Ramos (cell line): Measurements from ENCODE around the gene CTNNA1.
"Not testable (repeated sequence)": the region's sequence is repeated elsewhere in the genome, so short reads cannot be mapped to it uniquely, and the experiment has no call there.

ENCODE experiments used
- in situ Hi-C: fragments of 300-500 bp; cut with MboI; formaldehyde crosslinking; loops from one replicate; pipeline ENCODE4 v1.14.3; 2022; ENCODE audit warnings: low sequenced_read_pairs; ENCODE audit not compliant: unreplicated experiment

The CTNNA1 gene

GRCh38 chr5:138752951-138753793 lies at the start of gene CTNNA1:
CTNNA1 (plus strand) TSS chr5:138753425; CDS start chr5:138781925, 28,500 bp downstream.
- in situ Hi-C loops: no loop called here

- in situ Hi-C loops: not testable (repeated sequence)
These were observed 49.4 kb upstream of the CTNNA1 start for GRCh38 chr5:138703777-138704176.

- in situ Hi-C loops: no loop called here
These were observed 48.2 kb upstream of the CTNNA1 start for GRCh38 chr5:138705007-138705406.

- in situ Hi-C loops: no loop called here
These were observed 47.7 kb upstream of the CTNNA1 start for GRCh38 chr5:138705567-138705966.

GRCh38 chr5:138706655-138707480 lies 46.4 kb upstream of the CTNNA1 start:
- in situ Hi-C loops: no loop called here

GRCh38 chr5:138708791-138709190 lies 44.4 kb upstream of the CTNNA1 start:
- in situ Hi-C loops: no loop called here

- in situ Hi-C loops: no loop called here
These were observed 44.0 kb upstream of the CTNNA1 start for GRCh38 chr5:138709202-138709601.

GRCh38 chr5:138711087-138711486 lies 42.1 kb upstream of the CTNNA1 start:
- in situ Hi-C loops: no loop called here

- in situ Hi-C loops: no loop called here
These were observed 41.4 kb upstream of the CTNNA1 start for GRCh38 chr5:138711811-138712210.

GRCh38 chr5:138712324-138712723 lies 40.9 kb upstream of the CTNNA1 start:
- in situ Hi-C loops: no loop called here

GRCh38 chr5:138712791-138713190 lies 40.4 kb upstream of the CTNNA1 start:
- in situ Hi-C loops: no loop called here

- in situ Hi-C loops: no loop called here
These were observed 40.0 kb upstream of the CTNNA1 start for GRCh38 chr5:138713247-138713646.

- in situ Hi-C loops: no loop called here
These were observed 38.5 kb upstream of the CTNNA1 start for GRCh38 chr5:138714694-138715093.

GRCh38 chr5:138715931-138716432 lies 37.2 kb upstream of the CTNNA1 start:
- in situ Hi-C loops: not testable (repeated sequence)

GRCh38 chr5:138716456-138716924 lies 36.7 kb upstream of the CTNNA1 start:
- in situ Hi-C loops: no loop called here

- in situ Hi-C loops: no loop called here
These were observed 35.8 kb upstream of the CTNNA1 start for GRCh38 chr5:138717399-138717798.

- in situ Hi-C loops: no loop called here
These were observed 33.4 kb upstream of the CTNNA1 start for GRCh38 chr5:138719811-138720210.

GRCh38 chr5:138720840-138721239 lies 32.4 kb upstream of the CTNNA1 start:
- in situ Hi-C loops: no loop called here

GRCh38 chr5:138721979-138722378 lies 31.2 kb upstream of the CTNNA1 start:
- in situ Hi-C loops: no loop called here

GRCh38 chr5:138722544-138723177 lies 30.6 kb upstream of the CTNNA1 start:
- in situ Hi-C loops: no loop called here
